ENCODE data around the gene CLK2. TPM values are rescaled to one million over a fixed set of nuclear protein-coding genes. Genes with fewer than 3 reads are reported as not detected.

CLK2 gene
- total RNA-seq, 2 donors from 2014 or later: 69.8 to 82.3 TPM

DNA sequence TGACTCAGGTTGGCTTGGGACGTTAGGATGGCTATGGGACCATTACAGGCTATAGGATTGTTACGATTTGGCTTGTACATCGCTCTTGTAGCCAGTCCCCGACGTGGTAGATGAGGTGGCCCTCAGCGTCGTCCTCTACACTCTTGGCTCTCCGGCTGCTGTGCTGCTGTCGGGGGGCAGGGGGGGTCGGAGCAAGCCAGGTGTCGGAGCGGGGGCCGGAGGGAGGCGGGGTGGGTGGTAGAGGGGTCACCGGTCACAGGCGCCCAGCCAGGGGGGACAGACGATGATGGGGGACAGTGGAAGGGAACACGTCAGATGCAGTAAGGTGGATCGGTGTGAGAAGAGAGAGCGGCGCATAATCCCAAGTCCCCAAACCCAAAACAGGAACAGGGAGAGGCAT, 4.7 kb downstream of the CLK2 start:
- no peaks in the 10 kb centered on the region for H3K9me3 Mint-ChIP-seq
- Histone ChIP-seq H3K27ac (ENCODE audit: low read depth, low read length) (no peak overlapping the region), H3K9me3 (ENCODE audit: control insufficient read depth, low read length) (no peaks in the 10 kb centered on the region), H3K4me3 (ENCODE audit: low read length) (no peak overlapping the region), H3K9ac (ENCODE audit: extremely low read depth, low read length, poor library complexity, severe bottlenecking) (no peak overlapping the region), H3K4me1 (ENCODE audit: control insufficient read depth, insufficient read depth, low read length) (no peaks in the 10 kb centered on the region), H3K27me3 (ENCODE audit: control insufficient read depth, insufficient read depth, low read length, poor library complexity, severe bottlenecking) (no peaks in the 10 kb centered on the region), H3K36me3 (ENCODE audit: control insufficient read depth, insufficient read depth, low read length) (peaks cover 80% of the 10 kb centered on the region)
- WGBS, 2 experiments (ENCODE audit: insufficient coverage in 1 of 2, insufficient read length in 1 of 2): 97 to 100% methylated on average over 7 to 21 of the region's 21 CpGs
- H3K36me3 Mint-ChIP-seq (ENCODE audit: low read depth): peaks cover 80% of the 10 kb centered on the region
- no peak overlapping the region for H3K4me3 Mint-ChIP-seq
- no peaks in the 10 kb centered on the region for H3K27me3 Mint-ChIP-seq (ENCODE audit: insufficient read depth)
- peaks cover 10% of the 10 kb centered on the region for H3K4me1 Mint-ChIP-seq
- H3K27ac Mint-ChIP-seq: no peak overlapping the region
- TF ChIP-seq, protein P1, sequence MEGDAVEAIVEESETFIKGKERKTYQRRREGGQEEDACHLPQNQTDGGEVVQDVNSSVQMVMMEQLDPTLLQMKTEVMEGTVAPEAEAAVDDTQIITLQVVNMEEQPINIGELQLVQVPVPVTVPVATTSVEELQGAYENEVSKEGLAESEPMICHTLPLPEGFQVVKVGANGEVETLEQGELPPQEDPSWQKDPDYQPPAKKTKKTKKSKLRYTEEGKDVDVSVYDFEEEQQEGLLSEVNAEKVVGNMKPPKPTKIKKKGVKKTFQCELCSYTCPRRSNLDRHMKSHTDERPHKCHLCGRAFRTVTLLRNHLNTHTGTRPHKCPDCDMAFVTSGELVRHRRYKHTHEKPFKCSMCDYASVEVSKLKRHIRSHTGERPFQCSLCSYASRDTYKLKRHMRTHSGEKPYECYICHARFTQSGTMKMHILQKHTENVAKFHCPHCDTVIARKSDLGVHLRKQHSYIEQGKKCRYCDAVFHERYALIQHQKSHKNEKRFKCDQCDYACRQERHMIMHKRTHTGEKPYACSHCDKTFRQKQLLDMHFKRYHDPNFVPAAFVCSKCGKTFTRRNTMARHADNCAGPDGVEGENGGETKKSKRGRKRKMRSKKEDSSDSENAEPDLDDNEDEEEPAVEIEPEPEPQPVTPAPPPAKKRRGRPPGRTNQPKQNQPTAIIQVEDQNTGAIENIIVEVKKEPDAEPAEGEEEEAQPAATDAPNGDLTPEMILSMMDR (conservative IDR thresholded peaks at IDR 0.05): no peak
- DNase-seq: no peak

DNA sequence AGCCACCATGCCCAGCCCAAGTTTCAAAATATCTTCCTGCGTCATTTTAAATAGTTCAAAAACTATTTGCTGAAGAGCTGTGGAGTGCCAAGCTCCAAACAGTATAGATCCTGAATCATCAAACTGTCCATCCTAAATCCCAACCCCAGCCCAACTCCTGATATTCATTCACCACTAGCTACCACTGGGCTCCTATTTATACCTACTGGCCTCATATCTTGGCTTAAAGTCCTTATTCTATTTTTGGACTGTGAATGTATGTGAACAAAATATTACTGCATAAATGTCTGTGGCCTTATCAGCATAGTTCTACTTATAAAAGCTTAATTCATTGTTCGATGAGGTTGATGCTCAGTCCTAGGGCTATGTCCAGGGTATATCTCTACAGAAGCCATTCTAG, 5.9 kb downstream of the CLK2 start:
- H3K27ac Mint-ChIP-seq: no peak overlapping the region
- Histone ChIP-seq H3K4me3 (ENCODE audit: low read length) (no peak overlapping the region), H3K9ac (ENCODE audit: extremely low read depth, low read length, poor library complexity, severe bottlenecking) (no peak overlapping the region), H3K27ac (ENCODE audit: low read depth, low read length) (no peak overlapping the region), H3K27me3 (ENCODE audit: control insufficient read depth, insufficient read depth, low read length, poor library complexity, severe bottlenecking) (no peaks in the 10 kb centered on the region), H3K4me1 (ENCODE audit: control insufficient read depth, insufficient read depth, low read length) (no peaks in the 10 kb centered on the region), H3K36me3 (ENCODE audit: control insufficient read depth, insufficient read depth, low read length) (peaks cover 91% of the 10 kb centered on the region), H3K9me3 (ENCODE audit: control insufficient read depth, low read length) (no peaks in the 10 kb centered on the region)
- WGBS, 2 experiments (ENCODE audit: insufficient coverage in 1 of 2, insufficient read length in 1 of 2): 100% methylated on average over 2 of the region's 2 CpGs
- H3K9me3 Mint-ChIP-seq: no peaks in the 10 kb centered on the region
- peaks cover 8% of the 10 kb centered on the region for H3K4me1 Mint-ChIP-seq
- H3K4me3 Mint-ChIP-seq: no peak overlapping the region
- DNase-seq: no peak
- no peaks in the 10 kb centered on the region for H3K27me3 Mint-ChIP-seq (ENCODE audit: insufficient read depth)
- TF ChIP-seq, protein P1 (conservative IDR thresholded peaks at IDR 0.05): no peak
- peaks cover 85% of the 10 kb centered on the region for H3K36me3 Mint-ChIP-seq (ENCODE audit: low read depth)

DNA sequence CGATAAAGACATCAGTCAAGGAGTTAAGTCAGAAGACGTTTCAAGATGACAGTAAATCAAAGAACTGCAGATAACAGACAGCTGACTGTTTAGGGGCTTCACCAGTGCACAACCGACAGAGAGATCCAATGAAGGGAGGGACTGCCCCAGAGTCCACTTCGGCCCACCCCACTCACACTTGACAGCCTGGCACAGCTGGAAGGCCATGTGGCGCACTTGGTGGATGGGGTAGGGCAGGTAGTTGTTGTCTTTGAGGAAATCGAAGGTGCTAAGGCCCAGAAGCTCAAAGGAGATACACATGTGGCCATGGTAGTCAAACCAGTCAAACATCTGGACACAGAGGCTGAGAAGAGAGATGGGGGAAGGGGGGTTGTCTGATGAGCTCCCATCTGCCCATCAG, 6.8 kb downstream of the CLK2 start:
- no peak overlapping the region for H3K27ac Mint-ChIP-seq
- H3K36me3 Mint-ChIP-seq (ENCODE audit: low read depth): peaks cover 81% of the 10 kb centered on the region
- H3K27me3 Mint-ChIP-seq (ENCODE audit: insufficient read depth): no peaks in the 10 kb centered on the region
- DNase-seq: no peak
- no peaks in the 10 kb centered on the region for H3K9me3 Mint-ChIP-seq
- no peaks in the 10 kb centered on the region for H3K9me3 ChIP-seq (ENCODE audit: control insufficient read depth, low read length)
- H3K27ac ChIP-seq (ENCODE audit: low read depth, low read length): no peak overlapping the region
- TF ChIP-seq, protein P1 (conservative IDR thresholded peaks at IDR 0.05): no peak
- 94 to 96% methylated on average over 6 of the region's 6 CpGs for WGBS, 2 experiments (ENCODE audit: insufficient coverage in 1 of 2, insufficient read length in 1 of 2)
- H3K4me1 Mint-ChIP-seq: peaks cover 8% of the 10 kb centered on the region
- H3K27me3 ChIP-seq (ENCODE audit: control insufficient read depth, insufficient read depth, low read length, poor library complexity, severe bottlenecking): no peaks in the 10 kb centered on the region
- H3K4me3 ChIP-seq (ENCODE audit: low read length): no peak overlapping the region
- H3K36me3 ChIP-seq (ENCODE audit: control insufficient read depth, insufficient read depth, low read length): peaks cover 87% of the 10 kb centered on the region
- no peak overlapping the region for H3K4me3 Mint-ChIP-seq
- no peaks in the 10 kb centered on the region for H3K4me1 ChIP-seq (ENCODE audit: control insufficient read depth, insufficient read depth, low read length)
- H3K9ac ChIP-seq (ENCODE audit: extremely low read depth, low read length, poor library complexity, severe bottlenecking): no peak overlapping the region
